Measurements from ENCODE around the gene C14orf93.
"Not testable (repeated sequence)": the region's sequence is repeated elsewhere in the genome, so short reads cannot be mapped to it uniquely, and the experiment has no call there.

The C14orf93 gene

GRCh38 chr14:23020143-23021128 lies 10.5 kb upstream of the C14orf93 start:
- DNase-seq, result no peak

GRCh38 chr14:23018107-23018506 lies 8.2 kb upstream of the C14orf93 start:
- no peak for DNase-seq

- DNase-seq, result no peak
These were observed 7.1 kb upstream of the C14orf93 start for GRCh38 chr14:23017091-23017490.

- no peak for DNase-seq
These were observed 5.7 kb upstream of the C14orf93 start for GRCh38 chr14:23015618-23016017.

- not testable (repeated sequence) for DNase-seq
These were observed 3.8 kb upstream of the C14orf93 start for GRCh38 chr14:23013749-23014054.

GRCh38 chr14:23013054-23013748 lies 3.3 kb upstream of the C14orf93 start:
- DNase-seq, result no peak

- DNase-seq, result no peak
These were observed 432 bp downstream of the C14orf93 start for GRCh38 chr14:23009483-23009938.

GRCh38 chr14:23008831-23009230 lies 1.1 kb downstream of the C14orf93 start:
- no peak for DNase-seq

- peak; percentile 98 for DNase-seq
These were observed 3.2 kb downstream of the C14orf93 start for GRCh38 chr14:23006544-23007419.

- DNase-seq, result no peak
These were observed 3.8 kb downstream of the C14orf93 start for GRCh38 chr14:23006188-23006534.

GRCh38 chr14:23005451-23006187 lies 4.3 kb downstream of the C14orf93 start:
- DNase-seq, result no peak

- DNase-seq, result not testable (repeated sequence)
These were observed 5.7 kb downstream of the C14orf93 start for GRCh38 chr14:23004274-23004673.

- no peak for DNase-seq
These were observed 7.4 kb downstream of the C14orf93 start for GRCh38 chr14:23002592-23002991.

- DNase-seq, result no peak
These were observed 9.1 kb downstream of the C14orf93 start for GRCh38 chr14:23000860-23001259.

GRCh38 chr14:22998329-22999012 lies 11.5 kb downstream of the C14orf93 start:
- no peak for DNase-seq

- DNase-seq, result no peak
These were observed 12.1 kb downstream of the C14orf93 start for GRCh38 chr14:22997676-22998323.

- DNase-seq, result no peak
These were observed 12.9 kb downstream of the C14orf93 start for GRCh38 chr14:22996768-22997654.

- no peak for DNase-seq
These were observed 13.9 kb downstream of the C14orf93 start for GRCh38 chr14:22995889-22996625.

- DNase-seq, result peak; percentile 32
These were observed 15.1 kb downstream of the C14orf93 start for GRCh38 chr14:22994762-22995275.

Measured in stimulated activated CD4-positive, alpha-beta T cell treated with anti-CD3 and anti-CD28 coated beads, Interleukin-15, amount 100 ng/mL, for 24 hours (primary cell).